Right renal pelvis (tissue), 4 donors: ENCODE results near the gene C16orf54. TPM values are rescaled to one million over a fixed set of nuclear protein-coding genes. Genes with fewer than 3 reads are reported as not detected.
"Not testable (repeated sequence)": the region's sequence is repeated elsewhere in the genome, so short reads cannot be mapped to it uniquely, and the experiment has no call there.

Experiments
- DNase-seq, 4 donors: peaks; one replicate each; pipeline ENCODE4 v3.0.0-alpha.2; 2013; ENCODE audit warnings: low read depth in 4 of 4, low spot score in 3 of 4, missing footprints in 1 of 4
- polyA plus RNA-seq, 4 donors: library from polyadenylated mRNA; unstranded; fragments of 120-200 nt; gene quantifications; one replicate each; pipeline ENCODE4 v1.2.1, GENCODE V29; 2013; ENCODE audit not compliant: insufficient read length in 4 of 4

The C16orf54 gene
- under 1 TPM; 0.19 to 0.28 (median 0.22) TPM for polyA plus RNA-seq

- DNase-seq: no peak
Observed at GRCh38 chr16:29745853-29746345, at the start of gene C16orf54. C16orf54 (minus strand) TSS chr16:29745990; CDS start chr16:29744951, 1,039 bp downstream.

- no peak for DNase-seq
Observed at GRCh38 chr16:29794231-29794710, 48.5 kb upstream of the C16orf54 start.

- not testable (repeated sequence) for DNase-seq
Observed at GRCh38 chr16:29793153-29793552, 47.4 kb upstream of the C16orf54 start.

- DNase-seq: no peak
Observed at GRCh38 chr16:29791845-29792807, 46.3 kb upstream of the C16orf54 start.

- DNase-seq: no peak
Observed at GRCh38 chr16:29790949-29791844, 45.4 kb upstream of the C16orf54 start.

GRCh38 chr16:29790183-29790948 lies 44.6 kb upstream of the C16orf54 start, which contains the start of gene KIF22:
KIF22 (plus strand) TSS chr16:29790751; CDS start chr16:29790760, 9 bp downstream.
- DNase-seq: peak; percentile 97 to 99 (median 98)

- DNase-seq: no peak
Observed at GRCh38 chr16:29789775-29790182, 44.0 kb upstream of the C16orf54 start.

- DNase-seq: not testable (repeated sequence)
Observed at GRCh38 chr16:29787155-29787554, 41.4 kb upstream of the C16orf54 start.

GRCh38 chr16:29784901-29785500 lies 39.2 kb upstream of the C16orf54 start:
- DNase-seq: peak in 1 of 4 donors; percentile 44

- DNase-seq: no peak
Observed at GRCh38 chr16:29784157-29784556, 38.4 kb upstream of the C16orf54 start.

- not testable (repeated sequence) for DNase-seq
Observed at GRCh38 chr16:29783094-29783953, 37.5 kb upstream of the C16orf54 start.

GRCh38 chr16:29779474-29779873 lies 33.7 kb upstream of the C16orf54 start:
- DNase-seq: no peak

GRCh38 chr16:29777576-29778350 lies 32.0 kb upstream of the C16orf54 start, which contains the start of gene ZG16:
ZG16 (plus strand) TSS chr16:29778256; CDS start chr16:29779267, 1,011 bp downstream.
- no peak for DNase-seq

GRCh38 chr16:29775742-29776408 lies 30.1 kb upstream of the C16orf54 start:
- DNase-seq: no peak

- no peak for DNase-seq
Observed at GRCh38 chr16:29774730-29775129, 28.9 kb upstream of the C16orf54 start.

- not testable (repeated sequence) for DNase-seq
Observed at GRCh38 chr16:29772330-29772729, 26.5 kb upstream of the C16orf54 start.
